ENCODE data around the gene SLMAP. TPM values are rescaled to one million over a fixed set of nuclear protein-coding genes. Genes with fewer than 3 reads are reported as not detected.

The SLMAP gene
- total and polyA plus RNA-seq, 2 of the 13 experiments (the other 11 are each of a cell fraction or from before 2014, with no cell fraction given): 24.0 to 48.3 TPM

GRCh38 chr3:57974796-57975388 is 218.8 kb downstream of the SLMAP start (continued):
- TF ChIP-seq ZNF770 (CRISPR knock-in tag; IDR thresholded peaks at IDR 0.05) (0 out of 2 replicates have a peak, but pooled peaks have one; percentile 11), POLR2G (IDR thresholded peaks at IDR 0.05; ENCODE audit: low read depth, low read length) (no peak), ZNF138 (CRISPR knock-in tag; IDR thresholded peaks at IDR 0.05; ENCODE audit: low read depth) (no peak), ZNF775 (CRISPR knock-in tag; IDR thresholded peaks at IDR 0.05; ENCODE audit: borderline replicate concordance) (no peak), ZNF749 (CRISPR knock-in tag; IDR thresholded peaks at IDR 0.05; ENCODE audit: borderline replicate concordance) (no peak)

DNA sequence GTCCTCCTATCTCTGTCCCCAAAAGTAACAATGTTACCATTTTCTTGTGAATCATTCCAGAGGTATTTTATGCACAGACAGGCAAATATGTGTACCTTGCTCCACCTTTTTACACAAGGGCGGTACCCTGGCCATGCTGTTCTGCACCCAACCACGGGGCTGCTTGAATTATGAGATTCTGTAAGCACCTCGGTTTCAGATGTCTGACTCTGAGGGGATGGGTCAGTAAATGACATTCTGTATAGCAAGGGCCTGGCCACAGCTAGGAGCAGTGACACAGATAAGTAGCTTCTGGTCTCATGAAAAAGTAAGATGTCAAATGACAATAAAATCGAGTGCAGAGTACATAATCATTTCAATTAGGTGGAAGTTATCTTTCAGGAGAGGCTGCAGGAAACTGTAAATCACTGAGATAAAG is 221.7 kb downstream of the SLMAP start:
- no peaks in the 10 kb centered on the region for H3K79me2 ChIP-seq (ENCODE audit: insufficient read depth, low read length)
- DNase-seq (ENCODE audit: low spot score) (peak; percentile 67), FAIRE-seq (peak; percentile 63), ATAC-seq (peak; percentile 70)
- H3K36me3 ChIP-seq (replicated peaks in 1 of 2; ENCODE audit: control insufficient read depth in 1 of 2, insufficient read depth in 2 of 2, low read length in 2 of 2): no peaks in the 10 kb centered on the region
- H3K4me1 ChIP-seq (ENCODE audit: insufficient read depth, low read length): peaks cover 73% of the 10 kb centered on the region
- CTCF ChIA-PET (ENCODE audit: low intra/inter-chr PET ratio, low total read pairs): no interaction called here
- H2AFZ ChIP-seq (ENCODE audit: low read length): no peak overlapping the region
- peak overlapping the region; percentile 59 for H3K4me2 ChIP-seq (ENCODE audit: low read depth, low read length)
- H3K9ac ChIP-seq (ENCODE audit: insufficient read depth, low read depth, low read length): no peak overlapping the region
- no TSS peak for BruUV-seq (replicated peaks)
- no peaks in the 10 kb centered on the region for H3K9me3 ChIP-seq (ENCODE audit: low read length)
- H3K27me3 ChIP-seq (ENCODE audit: control insufficient read depth in 1 of 2, insufficient read depth in 2 of 2, low read length in 2 of 2): no peaks in the 10 kb centered on the region
- intact Hi-C loops (cut with micrococcal nuclease; ENCODE audit: unreplicated experiment) (loop anchor here (10.0 kb wide), 1 partner anchor 953 kb away; no protein-coding TSS in a partner anchor), in situ Hi-C loops (cut with HindIII; ENCODE audit: extremely low pct_ligation_motif_present, low pct_unique_long_range_greater_than_20kb) (no loop called here)
- H3K4me3 ChIP-seq (replicated peaks in 1 of 3; ENCODE audit: insufficient read depth in 1 of 3, low read depth in 2 of 3, low read length in 3 of 3): no peak overlapping the region
- H3K27ac ChIP-seq (ENCODE audit: extremely low read length, insufficient read depth, low read length): no peak overlapping the region
- 2% methylated on average over 4 of the region's 4 CpGs for WGBS (ENCODE audit: low lambda C conversion rate)
- POLR2A ChIA-PET: no interaction called here
- H4K20me1 ChIP-seq (ENCODE audit: insufficient read depth, low read length): no peaks in the 10 kb centered on the region
- TF ChIP-seq MIER2 (CRISPR knock-in tag; IDR thresholded peaks at IDR 0.05): no peak
- no peak for TF ChIP-seq ZNF878 (CRISPR knock-in tag; IDR thresholded peaks at IDR 0.05)
- TF ChIP-seq ZSCAN21 (CRISPR knock-in tag; IDR thresholded peaks at IDR 0.05; ENCODE audit: borderline replicate concordance): no peak
- TF ChIP-seq MXI1 (IDR thresholded peaks at IDR 0.05; ENCODE audit: borderline replicate concordance, low read depth, low read length): no peak
- TF ChIP-seq ZNF761 (CRISPR knock-in tag; conservative IDR thresholded peaks at IDR 0.05): no peak
- no peak for TF ChIP-seq REXO4 (CRISPR knock-in tag; IDR thresholded peaks at IDR 0.05; ENCODE audit: borderline replicate concordance)
- peak; percentile 68 for TF ChIP-seq TEAD3 (CRISPR knock-in tag; optimal IDR thresholded peaks at IDR 0.05; ENCODE audit: borderline replicate concordance)
- TF ChIP-seq, protein P1, sequence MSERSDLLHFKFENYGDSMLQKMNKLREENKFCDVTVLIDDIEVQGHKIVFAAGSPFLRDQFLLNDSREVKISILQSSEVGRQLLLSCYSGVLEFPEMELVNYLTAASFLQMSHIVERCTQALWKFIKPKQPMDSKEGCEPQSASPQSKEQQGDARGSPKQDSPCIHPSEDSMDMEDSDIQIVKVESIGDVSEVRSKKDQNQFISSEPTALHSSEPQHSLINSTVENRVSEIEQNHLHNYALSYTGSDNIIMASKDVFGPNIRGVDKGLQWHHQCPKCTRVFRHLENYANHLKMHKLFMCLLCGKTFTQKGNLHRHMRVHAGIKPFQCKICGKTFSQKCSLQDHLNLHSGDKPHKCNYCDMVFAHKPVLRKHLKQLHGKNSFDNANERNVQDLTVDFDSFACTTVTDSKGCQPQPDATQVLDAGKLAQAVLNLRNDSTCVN (CRISPR knock-in tag; IDR thresholded peaks at IDR 0.05; ENCODE audit: borderline replicate concordance): no peak
- TF ChIP-seq GRHL1 (CRISPR knock-in tag; conservative IDR thresholded peaks at IDR 0.05): no peak
- TF ChIP-seq RARA (CRISPR knock-in tag; IDR thresholded peaks at IDR 0.05): peak; percentile 32; the same call in 1 of the 2 replicates
- TF ChIP-seq, protein P2, sequence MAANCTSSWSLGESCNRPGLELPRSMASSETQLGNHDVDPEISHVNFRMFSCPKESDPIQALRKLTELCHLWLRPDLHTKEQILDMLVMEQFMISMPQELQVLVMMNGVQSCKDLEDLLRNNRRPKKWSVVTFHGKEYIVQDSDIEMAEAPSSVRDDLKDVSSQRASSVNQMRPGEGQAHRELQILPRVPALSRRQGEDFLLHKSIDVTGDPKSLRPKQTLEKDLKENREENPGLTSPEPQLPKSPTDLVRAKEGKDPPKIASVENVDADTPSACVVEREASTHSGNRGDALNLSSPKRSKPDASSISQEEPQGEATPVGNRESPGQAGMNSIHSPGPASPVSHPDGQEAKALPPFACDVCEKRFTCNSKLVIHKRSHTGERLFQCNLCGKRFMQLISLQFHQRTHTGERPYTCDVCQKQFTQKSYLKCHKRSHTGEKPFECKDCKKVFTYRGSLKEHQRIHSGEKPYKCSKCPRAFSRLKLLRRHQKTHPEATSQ (CRISPR knock-in tag; IDR thresholded peaks at IDR 0.05; ENCODE audit: borderline replicate concordance): no peak
- TF ChIP-seq ZBTB8A (CRISPR knock-in tag; IDR thresholded peaks at IDR 0.05; ENCODE audit: borderline replicate concordance, low read depth): no peak
